GM12873 (cell line): ENCODE data around the gene PPAN.

Experiments
- TF ChIP-seq, protein P1 (sequence below): IDR thresholded peaks from 2 replicates; pipeline ENCODE4 v1.5.1; 2012; ENCODE audit warnings: low read depth, mild to moderate bottlenecking, moderate library complexity, low read length, control low read depth; ENCODE audit not compliant: insufficient read depth; ENCODE audit errors: missing control alignments

PPAN gene

DNA sequence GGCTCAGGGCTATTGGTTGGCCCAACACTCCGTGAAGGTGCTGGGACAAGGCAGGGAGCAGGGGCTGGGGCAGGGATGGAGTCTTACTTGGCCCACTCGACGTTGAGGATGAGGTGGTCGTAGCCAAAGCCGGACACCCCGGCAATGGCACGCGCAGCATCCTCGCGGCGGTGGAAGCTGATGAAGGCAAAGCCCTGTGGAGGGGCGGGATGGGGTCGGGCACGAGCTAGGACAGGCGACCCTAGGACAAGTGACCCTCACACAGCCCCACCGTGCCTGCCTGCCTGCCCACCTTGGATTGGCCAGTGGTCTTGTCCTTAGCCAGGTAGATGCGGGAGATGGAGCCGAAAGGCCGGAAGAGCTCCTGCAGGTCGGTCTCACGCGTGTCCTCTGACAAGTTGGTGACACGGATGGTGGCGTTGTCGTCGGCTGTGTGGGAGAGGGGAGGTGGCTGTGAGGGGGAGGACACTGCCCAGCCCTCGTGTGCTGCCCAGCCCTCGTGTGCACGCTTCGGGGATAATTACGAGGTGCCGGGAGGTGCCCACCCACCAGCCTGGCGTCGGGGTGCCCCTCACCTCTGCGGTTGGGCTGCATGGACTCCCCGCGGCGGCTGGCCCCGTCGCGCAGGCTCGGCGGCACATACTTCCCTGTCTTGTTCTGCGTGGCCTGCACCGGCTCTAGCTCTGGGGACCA lies 9.4 kb downstream of the PPAN start:
- TF ChIP-seq, protein P1, sequence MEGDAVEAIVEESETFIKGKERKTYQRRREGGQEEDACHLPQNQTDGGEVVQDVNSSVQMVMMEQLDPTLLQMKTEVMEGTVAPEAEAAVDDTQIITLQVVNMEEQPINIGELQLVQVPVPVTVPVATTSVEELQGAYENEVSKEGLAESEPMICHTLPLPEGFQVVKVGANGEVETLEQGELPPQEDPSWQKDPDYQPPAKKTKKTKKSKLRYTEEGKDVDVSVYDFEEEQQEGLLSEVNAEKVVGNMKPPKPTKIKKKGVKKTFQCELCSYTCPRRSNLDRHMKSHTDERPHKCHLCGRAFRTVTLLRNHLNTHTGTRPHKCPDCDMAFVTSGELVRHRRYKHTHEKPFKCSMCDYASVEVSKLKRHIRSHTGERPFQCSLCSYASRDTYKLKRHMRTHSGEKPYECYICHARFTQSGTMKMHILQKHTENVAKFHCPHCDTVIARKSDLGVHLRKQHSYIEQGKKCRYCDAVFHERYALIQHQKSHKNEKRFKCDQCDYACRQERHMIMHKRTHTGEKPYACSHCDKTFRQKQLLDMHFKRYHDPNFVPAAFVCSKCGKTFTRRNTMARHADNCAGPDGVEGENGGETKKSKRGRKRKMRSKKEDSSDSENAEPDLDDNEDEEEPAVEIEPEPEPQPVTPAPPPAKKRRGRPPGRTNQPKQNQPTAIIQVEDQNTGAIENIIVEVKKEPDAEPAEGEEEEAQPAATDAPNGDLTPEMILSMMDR, result no peak

- TF ChIP-seq, protein P1, result no peak
Observed at GRCh38 chr19:10116085-10116865, 10.1 kb downstream of the PPAN start.

GRCh38 chr19:10116866-10117616 lies 10.9 kb downstream of the PPAN start:
- TF ChIP-seq, protein P1, result no peak

- TF ChIP-seq, protein P1, result no peak
Observed at GRCh38 chr19:10118960-10119359, 12.8 kb downstream of the PPAN start.

DNA sequence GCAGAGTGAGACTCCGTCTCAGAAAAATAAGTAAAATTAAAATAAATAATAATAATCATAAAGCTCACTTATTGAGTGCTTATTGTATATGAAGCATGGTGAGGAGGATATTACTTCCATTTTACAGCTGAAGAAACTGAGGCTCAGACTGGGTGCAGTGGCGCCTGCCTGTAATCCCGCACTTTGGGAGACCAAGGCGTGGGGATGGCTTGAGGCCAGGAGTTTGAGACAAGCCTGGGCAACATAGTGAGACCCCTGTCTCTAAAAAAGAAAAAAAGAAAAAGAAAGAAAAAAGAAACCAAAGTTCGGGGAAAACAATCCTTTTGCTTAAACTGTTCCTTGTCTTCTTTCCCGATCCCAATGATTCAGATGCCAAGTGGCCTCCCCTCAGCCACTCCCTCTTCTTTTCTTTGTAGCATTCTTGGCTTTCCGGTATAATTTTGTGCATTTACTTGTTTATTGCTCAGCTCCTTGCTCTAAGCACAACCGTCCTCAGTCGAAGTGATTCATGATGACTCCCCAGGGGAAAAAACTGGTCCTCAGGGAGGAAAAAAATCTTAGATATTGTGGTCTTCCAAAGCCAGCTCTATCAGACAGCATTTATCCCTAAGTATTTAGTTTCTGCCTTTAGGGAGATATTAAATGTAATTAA lies 14.5 kb downstream of the PPAN start:
- TF ChIP-seq, protein P1, result no peak

DNA sequence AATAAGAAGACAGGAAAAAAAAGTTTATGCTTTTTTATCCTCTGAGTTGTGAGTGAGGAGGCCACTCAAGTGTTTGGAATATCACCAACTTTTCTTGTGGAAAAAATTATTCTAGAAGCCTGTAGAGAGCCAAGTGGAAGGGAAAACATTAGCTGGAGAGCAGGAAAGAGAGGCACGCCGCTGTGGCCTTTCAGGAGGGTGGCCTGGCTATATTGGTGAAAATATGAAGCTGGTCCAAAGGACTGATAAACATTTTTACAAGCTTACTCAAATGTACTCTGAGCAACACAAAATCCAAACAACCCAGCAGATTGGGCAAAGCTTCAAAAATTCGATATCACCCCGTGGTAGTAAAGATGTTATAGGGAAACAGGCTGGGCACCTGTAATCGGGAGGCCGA lies 15.9 kb downstream of the PPAN start:
- TF ChIP-seq, protein P1, result no peak
